ENCODE data around the gene CPSF2.
"Not testable (repeated sequence)": the region's sequence is repeated elsewhere in the genome, so short reads cannot be mapped to it uniquely, and the experiment has no call there.

Gene CPSF2

DNA sequence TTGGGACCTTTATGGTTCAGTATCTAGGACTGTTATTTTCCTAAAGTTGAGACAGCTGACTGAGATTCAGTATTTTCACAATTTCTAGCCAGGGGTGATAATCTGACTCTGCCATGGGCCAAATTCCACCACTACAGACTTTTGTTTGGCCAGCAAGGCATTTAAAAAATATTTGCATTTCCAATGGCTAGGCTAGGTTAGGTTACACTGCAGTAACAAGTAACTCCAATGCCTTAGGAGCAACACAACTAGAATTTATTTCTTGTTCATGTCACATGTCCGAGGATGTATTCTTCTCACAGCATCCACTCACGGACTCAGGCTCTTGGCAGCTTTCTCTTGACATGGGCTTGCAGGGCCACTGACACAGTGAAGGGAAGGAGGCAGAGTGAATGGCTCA, 83.0 kb downstream of the CPSF2 start:
- Histone ChIP-seq H3K56ac (ENCODE audit: low read length) (no peak overlapping the region), H4K5ac (ENCODE audit: low read length) (no peak overlapping the region), H3K27ac (ENCODE audit: low read depth, low read length) (no peak overlapping the region), H3K9ac (ENCODE audit: low read length) (no peak overlapping the region), H3K4me2 (ENCODE audit: low read length) (no peak overlapping the region), H3K18ac (ENCODE audit: low read length) (no peak overlapping the region), H3K4me3 (ENCODE audit: low read length) (no peak overlapping the region), H2AK5ac (ENCODE audit: low read length) (no peak overlapping the region), H2BK120ac (ENCODE audit: low read depth, low read length) (no peak overlapping the region), H3K23ac (ENCODE audit: low read length) (no peak overlapping the region), H4K8ac (ENCODE audit: low read depth, low read length) (no peak overlapping the region), H3K4me1 (ENCODE audit: control insufficient read depth, low read depth, low read length) (no peaks in the 10 kb centered on the region), H3K36me3 (ENCODE audit: control insufficient read depth, insufficient read depth, low read length) (no peaks in the 10 kb centered on the region), H2BK15ac (replicated peaks; ENCODE audit: low read depth) (no peak overlapping the region), H3K27me3 (ENCODE audit: insufficient read depth, low read length, poor library complexity) (no peaks in the 10 kb centered on the region), H3K79me1 (ENCODE audit: low read length) (no peaks in the 10 kb centered on the region), H2BK5ac (ENCODE audit: low read length) (no peak overlapping the region), H3K79me2 (ENCODE audit: control insufficient read depth, insufficient read depth, low read length) (no peaks in the 10 kb centered on the region), H3K4ac (ENCODE audit: low read depth, low read length) (no peak overlapping the region)
- DNase-seq: no peak
- no CpG with 5 or more reads among the region's 2 CpGs for WGBS (ENCODE audit: extremely low coverage, insufficient coverage, low lambda C conversion rate)

DNA sequence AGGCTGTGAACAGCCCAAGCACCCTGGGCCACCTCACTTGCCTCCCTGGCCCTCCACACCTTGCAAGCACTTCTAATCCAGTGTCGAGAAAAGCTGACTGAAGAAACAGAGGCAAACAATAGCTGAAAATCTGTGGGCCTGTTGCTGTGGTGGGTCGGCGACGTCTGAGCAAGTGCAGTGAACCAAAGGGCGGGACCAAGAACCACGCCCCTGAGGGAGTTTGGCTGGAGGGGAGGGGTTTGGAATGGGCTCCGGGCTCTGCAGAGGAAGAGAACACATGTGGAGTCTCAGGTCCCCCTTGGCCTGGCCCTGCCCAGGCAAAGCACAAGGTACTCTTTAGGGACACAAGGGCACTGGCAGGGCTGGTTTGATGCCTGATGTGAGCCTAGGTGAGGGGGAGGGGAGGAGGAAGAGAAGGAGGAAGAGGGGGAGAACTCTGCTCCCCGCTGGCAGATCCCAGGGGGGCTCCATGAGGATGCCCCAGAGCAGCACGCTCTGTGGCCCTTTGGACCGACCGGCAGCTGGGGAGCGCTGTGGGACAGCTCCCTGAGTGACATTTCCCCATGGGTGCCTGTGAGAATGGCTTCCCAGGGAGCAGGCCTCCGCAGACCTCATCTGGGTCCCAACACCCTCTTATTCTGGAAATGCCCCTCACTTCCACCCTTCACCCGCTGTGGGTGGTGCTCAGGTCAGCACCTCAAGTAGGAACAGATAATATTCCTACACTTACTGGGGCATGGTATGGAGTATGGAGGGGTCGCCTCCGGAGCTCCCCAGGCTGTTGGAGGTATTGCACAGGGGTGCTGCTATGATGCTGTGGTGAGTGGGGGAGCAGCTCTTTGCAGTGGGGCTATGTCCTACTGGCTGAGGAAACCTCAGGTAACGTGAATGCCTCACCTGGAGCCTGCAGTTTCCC, 85.5 kb downstream of the CPSF2 start:
- Histone ChIP-seq H3K4me3 (ENCODE audit: low read length) (no peak overlapping the region), H3K79me1 (ENCODE audit: low read length) (no peaks in the 10 kb centered on the region), H2BK5ac (ENCODE audit: low read length) (no peak overlapping the region), H4K5ac (ENCODE audit: low read length) (no peak overlapping the region), H2BK120ac (ENCODE audit: low read depth, low read length) (no peak overlapping the region), H3K4me2 (ENCODE audit: low read length) (no peak overlapping the region), H4K8ac (ENCODE audit: low read depth, low read length) (no peak overlapping the region), H3K56ac (ENCODE audit: low read length) (peak overlapping the region; percentile 56), H3K4ac (ENCODE audit: low read depth, low read length) (no peak overlapping the region), H3K27ac (ENCODE audit: low read depth, low read length) (no peak overlapping the region), H3K23ac (ENCODE audit: low read length) (no peak overlapping the region), H2BK15ac (replicated peaks; ENCODE audit: low read depth) (no peak overlapping the region), H3K79me2 (ENCODE audit: control insufficient read depth, insufficient read depth, low read length) (no peaks in the 10 kb centered on the region), H3K9ac (ENCODE audit: low read length) (no peak overlapping the region), H3K36me3 (ENCODE audit: control insufficient read depth, insufficient read depth, low read length) (no peaks in the 10 kb centered on the region), H2AK5ac (ENCODE audit: low read length) (no peak overlapping the region), H3K18ac (ENCODE audit: low read length) (no peak overlapping the region), H3K27me3 (ENCODE audit: insufficient read depth, low read length, poor library complexity) (no peaks in the 10 kb centered on the region), H3K4me1 (ENCODE audit: control insufficient read depth, low read depth, low read length) (no peaks in the 10 kb centered on the region)
- WGBS (ENCODE audit: extremely low coverage, insufficient coverage, low lambda C conversion rate): no CpG with 5 or more reads among the region's 17 CpGs
- peak; percentile 47 for DNase-seq

DNA sequence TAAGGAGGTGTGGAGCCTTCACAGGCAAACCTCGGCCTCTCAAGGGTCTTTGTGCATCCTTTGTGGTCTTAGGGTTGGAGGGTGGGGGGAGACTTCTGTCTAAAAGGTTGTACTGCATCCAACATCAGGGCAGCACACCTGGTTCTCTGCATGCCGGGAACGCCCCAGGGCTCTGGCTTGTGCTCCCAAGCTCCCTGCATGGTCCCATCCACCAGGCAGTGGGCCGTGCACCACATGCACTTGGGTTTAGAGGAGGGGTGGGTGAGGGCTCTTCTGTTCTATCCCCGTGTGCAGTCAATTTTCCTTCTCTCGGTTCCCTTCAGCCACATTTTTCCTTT, 86.1 kb downstream of the CPSF2 start:
- H3K27me3 ChIP-seq (ENCODE audit: insufficient read depth, low read length, poor library complexity): no peaks in the 10 kb centered on the region
- no peak overlapping the region for H2BK5ac ChIP-seq (ENCODE audit: low read length)
- no peak overlapping the region for H3K4me2 ChIP-seq (ENCODE audit: low read length)
- no peak overlapping the region for H2BK120ac ChIP-seq (ENCODE audit: low read depth, low read length)
- no peak overlapping the region for H4K5ac ChIP-seq (ENCODE audit: low read length)
- H2BK15ac ChIP-seq (replicated peaks; ENCODE audit: low read depth): no peak overlapping the region
- H3K27ac ChIP-seq (ENCODE audit: low read depth, low read length): no peak overlapping the region
- no peak overlapping the region for H3K18ac ChIP-seq (ENCODE audit: low read length)
- DNase-seq: no peak
- no peak overlapping the region for H4K8ac ChIP-seq (ENCODE audit: low read depth, low read length)
- H3K9ac ChIP-seq (ENCODE audit: low read length): no peak overlapping the region
- no peaks in the 10 kb centered on the region for H3K79me1 ChIP-seq (ENCODE audit: low read length)
- WGBS (ENCODE audit: extremely low coverage, insufficient coverage, low lambda C conversion rate): no CpG with 5 or more reads among the region's 6 CpGs
- no peak overlapping the region for H2AK5ac ChIP-seq (ENCODE audit: low read length)
- no peaks in the 10 kb centered on the region for H3K4me1 ChIP-seq (ENCODE audit: control insufficient read depth, low read depth, low read length)
- H3K23ac ChIP-seq (ENCODE audit: low read length): no peak overlapping the region
- no peak overlapping the region for H3K4me3 ChIP-seq (ENCODE audit: low read length)
- H3K4ac ChIP-seq (ENCODE audit: low read depth, low read length): no peak overlapping the region
- H3K79me2 ChIP-seq (ENCODE audit: control insufficient read depth, insufficient read depth, low read length): no peaks in the 10 kb centered on the region
- H3K36me3 ChIP-seq (ENCODE audit: control insufficient read depth, insufficient read depth, low read length): no peaks in the 10 kb centered on the region
- no peak overlapping the region for H3K56ac ChIP-seq (ENCODE audit: low read length)

DNA sequence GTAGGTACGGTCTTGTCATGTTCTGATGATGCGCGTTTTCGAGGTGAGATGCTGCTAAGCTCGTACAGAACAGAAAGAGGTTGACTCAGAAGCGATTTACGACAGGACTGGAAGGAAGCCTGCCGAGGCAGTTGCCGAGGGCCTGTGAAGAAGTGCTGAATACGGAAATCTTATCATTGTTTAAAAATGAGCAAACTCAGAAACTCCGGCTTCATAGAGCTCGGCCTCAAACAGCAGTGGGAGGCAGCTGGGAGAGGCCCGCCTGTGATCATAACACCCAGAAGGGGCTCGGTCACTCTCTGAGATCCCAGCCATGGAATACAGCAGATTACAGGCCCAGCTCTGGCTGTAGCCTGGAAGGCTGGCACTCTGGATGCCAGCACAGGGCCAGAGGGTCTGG, 87.4 kb downstream of the CPSF2 start:
- no peak overlapping the region for H2BK120ac ChIP-seq (ENCODE audit: low read depth, low read length)
- no peak overlapping the region for H3K27ac ChIP-seq (ENCODE audit: low read depth, low read length)
- DNase-seq: no peak
- H3K27me3 ChIP-seq (ENCODE audit: insufficient read depth, low read length, poor library complexity): no peaks in the 10 kb centered on the region
- no peak overlapping the region for H2BK15ac ChIP-seq (replicated peaks; ENCODE audit: low read depth)
- no peaks in the 10 kb centered on the region for H3K36me3 ChIP-seq (ENCODE audit: control insufficient read depth, insufficient read depth, low read length)
- H3K23ac ChIP-seq (ENCODE audit: low read length): no peak overlapping the region
- no peak overlapping the region for H3K56ac ChIP-seq (ENCODE audit: low read length)
- no peaks in the 10 kb centered on the region for H3K79me1 ChIP-seq (ENCODE audit: low read length)
- H3K18ac ChIP-seq (ENCODE audit: low read length): no peak overlapping the region
- H3K4ac ChIP-seq (ENCODE audit: low read depth, low read length): no peak overlapping the region
- H4K8ac ChIP-seq (ENCODE audit: low read depth, low read length): no peak overlapping the region
- H2BK5ac ChIP-seq (ENCODE audit: low read length): no peak overlapping the region
- WGBS (ENCODE audit: extremely low coverage, insufficient coverage, low lambda C conversion rate): no CpG with 5 or more reads among the region's 14 CpGs
- no peak overlapping the region for H2AK5ac ChIP-seq (ENCODE audit: low read length)
- H3K79me2 ChIP-seq (ENCODE audit: control insufficient read depth, insufficient read depth, low read length): no peaks in the 10 kb centered on the region
- H3K4me3 ChIP-seq (ENCODE audit: low read length): no peak overlapping the region
- H3K9ac ChIP-seq (ENCODE audit: low read length): no peak overlapping the region
- no peaks in the 10 kb centered on the region for H3K4me1 ChIP-seq (ENCODE audit: control insufficient read depth, low read depth, low read length)
- H4K5ac ChIP-seq (ENCODE audit: low read length): no peak overlapping the region
- H3K4me2 ChIP-seq (ENCODE audit: low read length): no peak overlapping the region

DNA sequence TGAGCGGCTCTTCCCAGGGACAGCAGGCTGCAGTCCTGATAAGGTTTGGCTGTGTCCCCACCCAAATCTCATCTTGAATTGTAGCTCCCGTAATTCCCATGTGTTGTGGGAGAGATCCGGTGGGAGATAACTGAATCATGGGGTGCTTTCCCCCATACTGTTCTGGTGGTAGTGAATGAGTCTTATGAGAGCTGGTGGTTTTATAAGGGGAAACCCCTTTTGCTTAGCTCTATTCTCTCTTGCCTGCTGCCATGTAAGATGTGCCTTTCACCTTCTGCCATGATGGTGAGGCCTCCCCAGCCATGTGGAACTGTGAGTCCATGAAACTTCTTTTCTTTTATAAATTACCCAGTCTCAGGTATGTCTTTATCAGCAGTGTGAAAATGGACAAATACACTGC, 91.4 kb downstream of the CPSF2 start:
- not testable (repeated sequence) for H3K4me3 ChIP-seq (ENCODE audit: low read length); H4K5ac ChIP-seq (ENCODE audit: low read length); H2BK5ac ChIP-seq (ENCODE audit: low read length); H3K4ac ChIP-seq (ENCODE audit: low read depth, low read length); H4K8ac ChIP-seq (ENCODE audit: low read depth, low read length); H3K9ac ChIP-seq (ENCODE audit: low read length); H3K27me3 ChIP-seq (ENCODE audit: insufficient read depth, low read length, poor library complexity); H3K18ac ChIP-seq (ENCODE audit: low read length); H3K79me2 ChIP-seq (ENCODE audit: control insufficient read depth, insufficient read depth, low read length); H2AK5ac ChIP-seq (ENCODE audit: low read length); H2BK120ac ChIP-seq (ENCODE audit: low read depth, low read length); DNase-seq; H3K4me1 ChIP-seq (ENCODE audit: control insufficient read depth, low read depth, low read length); H3K79me1 ChIP-seq (ENCODE audit: low read length); H3K27ac ChIP-seq (ENCODE audit: low read depth, low read length); H3K4me2 ChIP-seq (ENCODE audit: low read length); H3K36me3 ChIP-seq (ENCODE audit: control insufficient read depth, insufficient read depth, low read length); H2BK15ac ChIP-seq (replicated peaks; ENCODE audit: low read depth); H3K23ac ChIP-seq (ENCODE audit: low read length); H3K56ac ChIP-seq (ENCODE audit: low read length)
- WGBS (ENCODE audit: extremely low coverage, insufficient coverage, low lambda C conversion rate): no CpG with 5 or more reads among the region's 3 CpGs

DNA sequence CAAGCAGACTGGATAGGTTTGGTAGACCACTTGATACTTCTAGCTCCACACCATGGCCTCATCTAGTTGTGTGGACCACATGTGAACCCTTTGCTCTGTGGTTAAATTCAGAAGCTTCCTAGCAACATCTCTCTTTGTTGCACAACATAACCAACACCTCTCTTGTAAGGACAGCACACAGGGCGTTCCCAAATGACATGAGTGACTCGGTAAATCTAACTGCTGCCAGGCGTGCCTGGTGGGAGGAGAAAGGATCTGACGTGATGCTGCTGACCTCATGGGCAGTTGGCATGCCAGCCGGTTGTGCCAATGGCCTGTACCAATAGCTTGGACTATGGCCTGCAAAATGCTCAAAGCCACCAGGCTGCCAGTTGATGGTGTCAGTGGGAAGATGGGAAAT, 93.8 kb downstream of the CPSF2 start:
- Histone ChIP-seq H2AK5ac (ENCODE audit: low read length) (no peak overlapping the region), H2BK120ac (ENCODE audit: low read depth, low read length) (no peak overlapping the region), H3K36me3 (ENCODE audit: control insufficient read depth, insufficient read depth, low read length) (no peaks in the 10 kb centered on the region), H3K9ac (ENCODE audit: low read length) (no peak overlapping the region), H3K4me3 (ENCODE audit: low read length) (no peak overlapping the region), H3K18ac (ENCODE audit: low read length) (no peak overlapping the region), H3K4ac (ENCODE audit: low read depth, low read length) (no peak overlapping the region), H3K4me1 (ENCODE audit: control insufficient read depth, low read depth, low read length) (no peaks in the 10 kb centered on the region), H4K8ac (ENCODE audit: low read depth, low read length) (no peak overlapping the region), H3K23ac (ENCODE audit: low read length) (no peak overlapping the region), H3K79me2 (ENCODE audit: control insufficient read depth, insufficient read depth, low read length) (no peaks in the 10 kb centered on the region), H3K4me2 (ENCODE audit: low read length) (no peak overlapping the region), H2BK15ac (replicated peaks; ENCODE audit: low read depth) (no peak overlapping the region), H3K79me1 (ENCODE audit: low read length) (no peaks in the 10 kb centered on the region), H2BK5ac (ENCODE audit: low read length) (no peak overlapping the region), H3K27ac (ENCODE audit: low read depth, low read length) (no peak overlapping the region), H3K27me3 (ENCODE audit: insufficient read depth, low read length, poor library complexity) (no peaks in the 10 kb centered on the region), H4K5ac (ENCODE audit: low read length) (no peak overlapping the region), H3K56ac (ENCODE audit: low read length) (no peak overlapping the region)
- WGBS (ENCODE audit: extremely low coverage, insufficient coverage, low lambda C conversion rate): no CpG with 5 or more reads among the region's 5 CpGs
- no peak for DNase-seq

Data from mesendoderm (in vitro differentiated cells).